ENCODE data around the gene KRTAP5-6. TPM values are rescaled to one million over a fixed set of nuclear protein-coding genes. Genes with fewer than 3 reads are reported as not detected.
A peak's percentile ranks its signal among the peaks of the same experiment; 100 is the strongest.

KRTAP5-6 gene
- total RNA-seq, 4 donors from 2014 or later, result 2.3 to 24.1 TPM; not detected in 2

DNA sequence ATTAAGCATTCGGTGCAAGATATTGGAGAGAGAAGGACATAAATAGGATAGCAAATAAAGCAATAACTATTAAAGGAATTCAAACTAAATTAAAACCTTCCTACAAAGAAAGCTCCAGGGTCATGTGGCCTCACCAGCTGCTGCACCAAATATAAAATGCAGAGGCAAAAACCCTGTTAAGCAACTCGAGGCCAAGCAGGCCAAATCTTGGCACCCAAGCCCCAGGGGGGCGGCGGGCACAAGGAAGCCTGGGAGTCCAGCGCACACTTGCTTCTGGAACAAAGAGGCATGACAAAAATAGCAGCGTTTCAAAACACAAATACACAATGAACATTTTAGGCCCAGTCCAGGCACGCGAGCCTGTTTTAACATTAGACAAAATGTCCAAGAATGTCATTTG lies 20.8 kb downstream of the KRTAP5-6 start:
- 59% methylated on average over 8 of the region's 8 CpGs for WGBS
- TF ChIP-seq POLR2A (IDR thresholded peaks at IDR 0.05) (no peak), CTCF (IDR thresholded peaks at IDR 0.05) (no peak), EP300 (IDR thresholded peaks at IDR 0.05) (no peak), POLR2AphosphoS5 (IDR thresholded peaks at IDR 0.05) (no peak)
- no peaks in the 10 kb centered on the region for H3K9me3 ChIP-seq
- H3K4me3 ChIP-seq, result no peak overlapping the region
- H3K27ac ChIP-seq, result no peak overlapping the region
- H3K27me3 ChIP-seq, result peaks cover 9% of the 10 kb centered on the region
- peak in 1 of 2 donors; percentile 67 for DNase-seq (ENCODE audit: low spot score in 2 of 2)
- H3K4me1 ChIP-seq, result no peaks in the 10 kb centered on the region
- no peaks in the 10 kb centered on the region for H3K36me3 ChIP-seq

DNA sequence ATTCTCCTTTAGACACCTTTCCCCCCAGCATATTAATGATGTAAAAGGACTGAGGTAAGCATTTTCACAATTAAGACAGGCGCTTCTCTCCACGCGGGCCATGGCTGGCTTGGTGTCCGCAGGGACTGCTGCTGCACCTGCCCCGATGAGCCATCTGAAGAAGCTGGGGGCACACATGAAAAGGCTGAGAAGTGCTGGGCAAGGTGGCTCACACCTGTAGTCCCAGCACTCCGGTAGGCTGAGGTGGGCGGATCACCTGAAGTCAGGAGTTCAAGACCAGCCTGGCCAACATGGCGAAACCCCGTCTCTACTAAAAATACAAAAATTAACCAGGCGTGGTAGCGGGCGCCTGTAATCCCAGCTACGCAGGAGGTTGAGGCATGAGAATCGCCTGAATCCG lies 21.3 kb downstream of the KRTAP5-6 start:
- peaks cover 10% of the 10 kb centered on the region for H3K27me3 ChIP-seq
- no peak overlapping the region for H3K27ac ChIP-seq
- 92% methylated on average over 15 of the region's 15 CpGs for WGBS
- no peak overlapping the region for H3K4me3 ChIP-seq
- H3K36me3 ChIP-seq, result no peaks in the 10 kb centered on the region
- DNase-seq (ENCODE audit: low spot score in 2 of 2), result peak in 1 of 2 donors; percentile 37
- TF ChIP-seq POLR2A (IDR thresholded peaks at IDR 0.05), result no peak
- no peak for TF ChIP-seq POLR2AphosphoS5 (IDR thresholded peaks at IDR 0.05)
- no peak for TF ChIP-seq CTCF (IDR thresholded peaks at IDR 0.05)
- TF ChIP-seq EP300 (IDR thresholded peaks at IDR 0.05), result no peak
- H3K9me3 ChIP-seq, result no peaks in the 10 kb centered on the region
- no peaks in the 10 kb centered on the region for H3K4me1 ChIP-seq

GRCh38 chr11:1719781-1720180 lies 22.8 kb downstream of the KRTAP5-6 start:
- no peaks in the 10 kb centered on the region for H3K36me3 ChIP-seq
- DNase-seq (ENCODE audit: low spot score in 2 of 2), result no peak
- H3K4me1 ChIP-seq, result no peaks in the 10 kb centered on the region
- H3K27me3 ChIP-seq, result peaks cover 13% of the 10 kb centered on the region
- TF ChIP-seq EP300 (IDR thresholded peaks at IDR 0.05) (no peak), POLR2AphosphoS5 (IDR thresholded peaks at IDR 0.05) (no peak), POLR2A (IDR thresholded peaks at IDR 0.05) (no peak), CTCF (IDR thresholded peaks at IDR 0.05) (no peak)
- no peaks in the 10 kb centered on the region for H3K9me3 ChIP-seq
- no peak overlapping the region for H3K4me3 ChIP-seq
- no peak overlapping the region for H3K27ac ChIP-seq
- WGBS, result 84% methylated on average over 8 of the region's 8 CpGs

DNA sequence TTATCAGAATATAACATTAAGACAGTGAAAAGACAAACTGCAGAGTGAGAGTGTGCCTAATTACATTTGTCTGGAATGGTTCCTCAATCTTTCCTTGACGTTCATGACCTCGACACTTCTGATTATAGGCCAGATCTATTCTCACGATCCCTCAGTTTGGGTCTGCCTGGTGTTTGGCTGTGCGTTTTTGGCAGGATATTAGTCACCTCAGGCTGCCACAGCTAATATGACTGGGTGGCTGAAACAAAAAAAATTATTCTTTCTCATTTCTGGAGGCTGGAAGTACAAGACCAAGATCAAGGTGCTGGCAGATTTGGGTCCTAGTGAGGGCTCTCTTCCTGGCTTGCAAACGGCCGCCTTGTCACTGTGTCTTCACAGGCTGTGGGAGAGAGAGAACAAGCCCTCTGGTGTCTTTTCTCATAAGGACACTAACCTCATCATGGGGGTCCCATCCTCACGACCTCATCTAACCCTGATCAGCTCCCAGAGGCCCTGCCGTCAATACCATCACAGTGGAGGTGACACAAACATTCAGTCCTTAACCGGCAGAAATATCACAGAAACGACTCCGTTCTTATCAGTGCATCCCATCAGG lies 30.2 kb downstream of the KRTAP5-6 start:
- Histone ChIP-seq H3K27ac (no peak overlapping the region), H3K4me3 (no peak overlapping the region), H3K9me3 (no peaks in the 10 kb centered on the region), H3K27me3 (peaks cover 53% of the 10 kb centered on the region), H3K4me1 (no peaks in the 10 kb centered on the region), H3K36me3 (no peaks in the 10 kb centered on the region)
- WGBS, result 64% methylated on average over 11 of the region's 11 CpGs
- TF ChIP-seq POLR2A (IDR thresholded peaks at IDR 0.05) (no peak), EP300 (IDR thresholded peaks at IDR 0.05) (no peak), POLR2AphosphoS5 (IDR thresholded peaks at IDR 0.05) (no peak), CTCF (IDR thresholded peaks at IDR 0.05) (no peak)
- peak in 1 of 2 donors; percentile 35 for DNase-seq (ENCODE audit: low spot score in 2 of 2)

GRCh38 chr11:1727861-1728260 lies 30.9 kb downstream of the KRTAP5-6 start:
- no peaks in the 10 kb centered on the region for H3K4me1 ChIP-seq
- DNase-seq (ENCODE audit: low spot score in 2 of 2), result peak in 1 of 2 donors; percentile 55
- no peak overlapping the region for H3K27ac ChIP-seq
- 61% methylated on average over 9 of the region's 9 CpGs for WGBS
- no peak overlapping the region for H3K4me3 ChIP-seq
- H3K27me3 ChIP-seq, result peaks cover 60% of the 10 kb centered on the region
- no peak for TF ChIP-seq POLR2AphosphoS5 (IDR thresholded peaks at IDR 0.05)
- no peak for TF ChIP-seq EP300 (IDR thresholded peaks at IDR 0.05)
- TF ChIP-seq CTCF (IDR thresholded peaks at IDR 0.05), result no peak
- no peaks in the 10 kb centered on the region for H3K9me3 ChIP-seq
- H3K36me3 ChIP-seq, result no peaks in the 10 kb centered on the region

Data from suprapubic skin (tissue), 4 donors.